Measurements from ENCODE around the gene MS4A4E.
"Not testable (repeated sequence)": the region's sequence is repeated elsewhere in the genome, so short reads cannot be mapped to it uniquely, and the experiment has no call there.

MS4A4E gene

GRCh38 chr11:60242740-60243239 lies at the start of gene MS4A4E:
TSS of gene MS4A4E (minus strand) at chr11:60243137. CDS start at chr11:60230055, 13,082 bp downstream.
- DNase-seq, result no peak

- no peak for DNase-seq
Observed at GRCh38 chr11:60292145-60292544, 49.2 kb upstream of the MS4A4E start.

GRCh38 chr11:60288531-60288930 lies 45.6 kb upstream of the MS4A4E start:
- DNase-seq, result no peak

- DNase-seq, result not testable (repeated sequence)
Observed at GRCh38 chr11:60285411-60286126, 42.6 kb upstream of the MS4A4E start.

- DNase-seq, result no peak
Observed at GRCh38 chr11:60282286-60282685, 39.3 kb upstream of the MS4A4E start.

GRCh38 chr11:60281485-60281884 lies 38.5 kb upstream of the MS4A4E start:
- DNase-seq, result no peak

- no peak for DNase-seq
Observed at GRCh38 chr11:60280412-60280811, 37.5 kb upstream of the MS4A4E start, which contains the start of gene MS4A4A. TSS of gene MS4A4A (plus strand) at chr11:60280666. CDS start at chr11:60280676, 10 bp downstream.

- no peak for DNase-seq
Observed at GRCh38 chr11:60274416-60274815, 31.5 kb upstream of the MS4A4E start.

- DNase-seq, result no peak
Observed at GRCh38 chr11:60265373-60266214, 22.7 kb upstream of the MS4A4E start.

- no peak for DNase-seq
Observed at GRCh38 chr11:60264644-60265043, 21.7 kb upstream of the MS4A4E start.

GRCh38 chr11:60263402-60263801 lies 20.5 kb upstream of the MS4A4E start:
- no peak for DNase-seq

GRCh38 chr11:60261014-60261413 lies 18.1 kb upstream of the MS4A4E start:
- DNase-seq, result no peak

- DNase-seq, result no peak
Observed at GRCh38 chr11:60257956-60258722, 15.2 kb upstream of the MS4A4E start.

- DNase-seq, result no peak
Observed at GRCh38 chr11:60252213-60253108, 9.5 kb upstream of the MS4A4E start.

- no peak for DNase-seq
Observed at GRCh38 chr11:60251485-60252212, 8.7 kb upstream of the MS4A4E start.

GRCh38 chr11:60241786-60242185 lies 1.2 kb downstream of the MS4A4E start:
- DNase-seq, result no peak

- DNase-seq, result no peak
Observed at GRCh38 chr11:60240662-60241061, 2.3 kb downstream of the MS4A4E start.

GRCh38 chr11:60235321-60235720 lies 7.6 kb downstream of the MS4A4E start:
- DNase-seq, result no peak

- DNase-seq, result no peak
Observed at GRCh38 chr11:60230681-60231080, 12.3 kb downstream of the MS4A4E start.

GRCh38 chr11:60222141-60222540 lies 20.8 kb downstream of the MS4A4E start:
- DNase-seq, result no peak

GRCh38 chr11:60221692-60222091 lies 21.2 kb downstream of the MS4A4E start:
- no peak for DNase-seq
